Suprapubic skin (tissue), 4 donors: ENCODE results near the gene SH3GL2.

Experiments used
- CTCF ChIP-seq, 2 donors: fragments of 200-600 bp in 1 of 2; fragments of 450-650 bp in 1 of 2; sonication (generic) in 1 of 2; IDR thresholded peaks; one replicate each; pipeline ENCODE4 v1.5.1; 2016 to 2019; ENCODE audit warnings: antibody characterized with exemption in 2 of 2, mild to moderate bottlenecking in 1 of 2, moderate library complexity in 1 of 2
- EP300 ChIP-seq: sonication (generic); formaldehyde crosslinking; IDR thresholded peaks from one replicate; pipeline ENCODE4 v1.6.1; 2017; ENCODE audit warnings: antibody characterized with exemption
- POLR2A ChIP-seq, 2 donors: fragments of 450-650 bp; IDR thresholded peaks; one replicate each; pipeline ENCODE4 v1.6.1; 2017; ENCODE audit warnings: antibody characterized with exemption in 2 of 2, mild to moderate bottlenecking in 2 of 2, moderate library complexity in 2 of 2
- POLR2AphosphoS5 ChIP-seq, 3 donors: sonication (generic); formaldehyde crosslinking; IDR thresholded peaks; one replicate each; pipeline ENCODE4 v1.6.1; 2017; ENCODE audit warnings: antibody characterized with exemption in 3 of 3

GRCh38 chr9:17580119-17580518 is 1.3 kb downstream of the SH3GL2 start:
- TF ChIP-seq CTCF (IDR thresholded peaks at IDR 0.05) (no peak), POLR2AphosphoS5 (IDR thresholded peaks at IDR 0.05) (no peak), POLR2A (IDR thresholded peaks at IDR 0.05) (no peak), EP300 (no peak)
